CD14-positive monocyte (primary cell): ENCODE results near the gene DCC. TPM values are rescaled to one million over a fixed set of nuclear protein-coding genes. Genes with fewer than 3 reads are reported as not detected.

Source experiments
- DNase-seq, 3 donors: peaks; one replicate each; pipeline ENCODE4 v3.0.0-alpha.2; 2011 to 2022
- H2AFZ ChIP-seq: 2 replicates; pipeline ENCODE4 v1.6.0; 2012; ENCODE audit warnings: mild to moderate bottlenecking, low read depth, low read length, inconsistent platforms; ENCODE audit not compliant: insufficient read depth, poor library complexity, severe bottlenecking
- H3K27ac ChIP-seq, 2 donors: 1 replicate in 1 of 2; 2 replicates in 1 of 2; pipeline ENCODE4 v1.5.1; 2012 to 2013; ENCODE audit warnings: low read length in 2 of 2, control low read depth in 1 of 2, inconsistent platforms in 1 of 2, low read depth in 1 of 2, mild to moderate bottlenecking in 1 of 2
- H3K27me3 ChIP-seq, 2 donors: one replicate each; pipeline versions ENCODE4 v1.6.0 to v1.6.1; 2011 to 2013; ENCODE audit warnings: low read length in 2 of 2; ENCODE audit not compliant: control insufficient read depth in 2 of 2, insufficient read depth in 2 of 2
- H3K36me3 ChIP-seq, 2 donors: replicated peaks in 1 of 2; 1 replicate in 1 of 2; 2 replicates in 1 of 2; pipeline versions ENCODE4 v1.5.1 to v1.6.1; 2012 to 2013; ENCODE audit warnings: low read length in 2 of 2, control low read depth in 1 of 2, inconsistent platforms in 1 of 2, mild to moderate bottlenecking in 1 of 2; ENCODE audit not compliant: insufficient read depth in 2 of 2, control insufficient read depth in 1 of 2
- H3K4me1 ChIP-seq, 2 donors: 1 replicate in 1 of 2; 2 replicates in 1 of 2; pipeline versions ENCODE4 v1.5.1 to v1.6.1; 2012 to 2013; ENCODE audit warnings: low read length in 2 of 2, control low read depth in 1 of 2, inconsistent platforms in 1 of 2, mild to moderate bottlenecking in 1 of 2, moderate library complexity in 1 of 2; ENCODE audit not compliant: insufficient read depth in 2 of 2, control insufficient read depth in 1 of 2
- H3K4me2 ChIP-seq: replicated peaks from 2 replicates; pipeline ENCODE3; 2012; ENCODE audit warnings: low read length, moderate library complexity, mild to moderate bottlenecking; ENCODE audit not compliant: poor library complexity, severe bottlenecking; ENCODE audit errors: extremely low read depth
- H3K4me3 ChIP-seq, 3 experiments: fragments of 200-600 bp in 1 of 3; sonication (generic) in 1 of 3; replicated peaks in 1 of 3; 1 replicate in 2 of 3; 2 replicates in 1 of 3; pipeline ENCODE4 v1.5.1; 2011 to 2013; ENCODE audit warnings: low read length in 3 of 3, mild to moderate bottlenecking in 3 of 3, control low read depth in 2 of 3, low read depth in 2 of 3, inconsistent platforms in 1 of 3, moderate library complexity in 1 of 3
- H3K79me2 ChIP-seq: 2 replicates; pipeline ENCODE4 v1.6.0; 2012; ENCODE audit warnings: mild to moderate bottlenecking, control low read depth, inconsistent platforms, low read length, moderate library complexity; ENCODE audit not compliant: insufficient read depth
- H3K9ac ChIP-seq: 2 replicates; pipeline ENCODE4 v1.6.0; 2017; ENCODE audit warnings: low read length, mild to moderate bottlenecking; ENCODE audit not compliant: insufficient read depth, poor library complexity, severe bottlenecking
- H3K9me3 ChIP-seq, 2 donors: replicated peaks in 1 of 2; 1 replicate in 1 of 2; 2 replicates in 1 of 2; pipeline versions ENCODE4 v1.5.1 to v1.6.1; 2012 to 2013; ENCODE audit warnings: low read length in 2 of 2, control low read depth in 1 of 2; ENCODE audit not compliant: control insufficient read depth in 1 of 2, insufficient read depth in 1 of 2
- H4K20me1 ChIP-seq: 2 replicates; pipeline ENCODE4 v1.6.0; 2012; ENCODE audit warnings: mild to moderate bottlenecking, low read length, control low read depth, moderate library complexity; ENCODE audit not compliant: insufficient read depth
- H3K27ac Mint-ChIP-seq, 7 donors: one replicate each; pipeline ENCODE4 v1.8.0; 2020; ENCODE audit warnings: mild to moderate bottlenecking in 7 of 7, mixed read lengths in 7 of 7, moderate library complexity in 6 of 7, inconsistent platforms in 2 of 7
- H3K27me3 Mint-ChIP-seq, 3 donors: one replicate each; pipeline ENCODE4 v1.8.0; 2021 to 2022; ENCODE audit warnings: low read depth in 3 of 3, mild to moderate bottlenecking in 3 of 3, mixed read lengths in 3 of 3, moderate library complexity in 3 of 3, inconsistent platforms in 1 of 3
- H3K36me3 Mint-ChIP-seq, 2 donors: one replicate each; pipeline ENCODE4 v1.8.0; 2020; ENCODE audit warnings: mixed read lengths in 2 of 2, inconsistent platforms in 1 of 2, mild to moderate bottlenecking in 1 of 2
- H3K4me1 Mint-ChIP-seq: one replicate; pipeline ENCODE4 v1.8.0; 2020; ENCODE audit warnings: mild to moderate bottlenecking, mixed read lengths
- H3K4me3 Mint-ChIP-seq, 2 donors: one replicate each; pipeline ENCODE4 v1.8.0; 2020; ENCODE audit warnings: mild to moderate bottlenecking in 2 of 2, mixed read lengths in 2 of 2, moderate library complexity in 1 of 2
- H3K9me3 Mint-ChIP-seq, 7 donors: one replicate each; pipeline ENCODE4 v1.8.0; 2020 to 2022; ENCODE audit warnings: mixed read lengths in 7 of 7, mild to moderate bottlenecking in 6 of 7, moderate library complexity in 6 of 7, inconsistent platforms in 2 of 7
- CTCF ChIP-seq: fragments of 200-600 bp; IDR thresholded peaks from one replicate; pipeline ENCODE4 v1.8.0; 2022; ENCODE audit warnings: antibody characterized with exemption, mild to moderate bottlenecking
- WGBS: methylation state at CpG from one replicate; pipeline ENCODE4 v1.1.5; 2013; ENCODE audit warnings: missing lambda C conversion rate; ENCODE audit not compliant: insufficient coverage; 5-methylcytosine and 5-hydroxymethylcytosine counted together
- intact Hi-C, 2 donors: fragments of 100-400 bp; cut with micrococcal nuclease; formaldehyde crosslinking; loops; one replicate each; pipeline versions ENCODE4 v1.15.0 to v1.15.1; 2023
- polyA plus RNA-seq, 3 donors: library from polyadenylated mRNA; depleted of rRNA in 1 of 3; unstranded in 2 of 3; stranded (reverse) in 1 of 3; fragments of 300-500 nt in 2 of 3; fragments of >200 nt in 1 of 3; fragmentation: Illumina TruSeq in 2 of 3; gene quantifications; 1 replicate in 2 of 3; 2 replicates in 1 of 3; pipeline ENCODE4 v1.2.3, GENCODE V29; 2012 to 2021

The DCC gene
- polyA plus RNA-seq, 3 donors: not detected

GRCh38 chr18:52376104-52376503, 36.1 kb downstream of the DCC start:
- Histone ChIP-seq H3K4me1 (no peaks in the 10 kb centered on the region), H3K9me3 (no peaks in the 10 kb centered on the region), H3K79me2 (no peaks in the 10 kb centered on the region), H3K4me2 (no peak overlapping the region), H3K9ac (no peak overlapping the region), H2AFZ (no peak overlapping the region), H3K27me3 (no peaks in the 10 kb centered on the region), H3K27ac (no peak overlapping the region), H3K36me3 (no peaks in the 10 kb centered on the region), H4K20me1 (no peaks in the 10 kb centered on the region), H3K4me3 (no peak overlapping the region)
- Mint-ChIP-seq H3K36me3 (no peaks in the 10 kb centered on the region), H3K4me1 (no peaks in the 10 kb centered on the region), H3K9me3 (peaks cover 0 to 7% (median 0%) of the 10 kb centered on the region in 7 donors), H3K27me3 (no peaks in the 10 kb centered on the region), H3K4me3 (no peak overlapping the region), H3K27ac (no peak overlapping the region)
- intact Hi-C loops: no loop called here
- DNase-seq: no peak
- no peak for TF ChIP-seq CTCF
- WGBS: no CpG with 5 or more reads among the region's 1 CpG

GRCh38 chr18:52377094-52377493, 37.1 kb downstream of the DCC start:
- no peaks in the 10 kb centered on the region for H3K4me1 Mint-ChIP-seq
- intact Hi-C loops: no loop called here
- no peaks in the 10 kb centered on the region for H3K9me3 ChIP-seq
- no peak for TF ChIP-seq CTCF
- no peaks in the 10 kb centered on the region for H4K20me1 ChIP-seq
- H3K27ac ChIP-seq: no peak overlapping the region
- peaks cover 0 to 7% (median 0%) of the 10 kb centered on the region in 7 donors for H3K9me3 Mint-ChIP-seq
- H3K9ac ChIP-seq: no peak overlapping the region
- no peak overlapping the region for H2AFZ ChIP-seq
- no peak overlapping the region for H3K4me3 ChIP-seq
- no peaks in the 10 kb centered on the region for H3K36me3 ChIP-seq
- H3K27me3 ChIP-seq: no peaks in the 10 kb centered on the region
- H3K4me2 ChIP-seq: no peak overlapping the region
- no peaks in the 10 kb centered on the region for H3K79me2 ChIP-seq
- DNase-seq: no peak
- no peak overlapping the region for H3K4me3 Mint-ChIP-seq
- no peaks in the 10 kb centered on the region for H3K4me1 ChIP-seq
- H3K27me3 Mint-ChIP-seq: no peaks in the 10 kb centered on the region
- H3K36me3 Mint-ChIP-seq: no peaks in the 10 kb centered on the region
- H3K27ac Mint-ChIP-seq: no peak overlapping the region
